ENCODE data around the gene PXYLP1.

DNA sequence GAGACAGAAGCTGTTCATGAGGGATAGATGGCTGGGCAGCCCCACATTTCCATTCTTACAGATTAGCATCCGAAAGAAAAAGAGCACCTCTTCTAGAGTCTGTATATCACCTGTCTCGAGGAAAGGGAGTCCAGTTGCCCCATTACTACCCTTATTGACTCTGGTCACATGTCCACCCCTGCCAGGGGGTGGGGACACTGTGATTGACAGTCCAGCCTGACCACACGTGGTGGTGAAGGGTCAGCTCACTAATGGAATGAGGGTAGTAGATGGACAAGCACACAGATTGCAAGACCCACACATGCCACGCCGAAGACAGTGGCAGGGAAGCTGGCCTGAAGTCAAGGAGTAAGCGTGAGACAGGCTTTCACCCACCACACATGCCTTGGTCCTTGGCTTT is 45.8 kb downstream of the PXYLP1 start:
- TF ChIP-seq EP300 (IDR thresholded peaks at IDR 0.05) (no peak), POLR2A (IDR thresholded peaks at IDR 0.05) (no peak), POLR2AphosphoS5 (IDR thresholded peaks at IDR 0.05) (no peak)
- TF ChIP-seq, protein P1, sequence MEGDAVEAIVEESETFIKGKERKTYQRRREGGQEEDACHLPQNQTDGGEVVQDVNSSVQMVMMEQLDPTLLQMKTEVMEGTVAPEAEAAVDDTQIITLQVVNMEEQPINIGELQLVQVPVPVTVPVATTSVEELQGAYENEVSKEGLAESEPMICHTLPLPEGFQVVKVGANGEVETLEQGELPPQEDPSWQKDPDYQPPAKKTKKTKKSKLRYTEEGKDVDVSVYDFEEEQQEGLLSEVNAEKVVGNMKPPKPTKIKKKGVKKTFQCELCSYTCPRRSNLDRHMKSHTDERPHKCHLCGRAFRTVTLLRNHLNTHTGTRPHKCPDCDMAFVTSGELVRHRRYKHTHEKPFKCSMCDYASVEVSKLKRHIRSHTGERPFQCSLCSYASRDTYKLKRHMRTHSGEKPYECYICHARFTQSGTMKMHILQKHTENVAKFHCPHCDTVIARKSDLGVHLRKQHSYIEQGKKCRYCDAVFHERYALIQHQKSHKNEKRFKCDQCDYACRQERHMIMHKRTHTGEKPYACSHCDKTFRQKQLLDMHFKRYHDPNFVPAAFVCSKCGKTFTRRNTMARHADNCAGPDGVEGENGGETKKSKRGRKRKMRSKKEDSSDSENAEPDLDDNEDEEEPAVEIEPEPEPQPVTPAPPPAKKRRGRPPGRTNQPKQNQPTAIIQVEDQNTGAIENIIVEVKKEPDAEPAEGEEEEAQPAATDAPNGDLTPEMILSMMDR (IDR thresholded peaks at IDR 0.05): no peak

Data from sigmoid colon (tissue), 4 donors.